Kidney (tissue), 14 donors: Measurements from ENCODE around the gene ARL15. TPM values are rescaled to one million over a fixed set of nuclear protein-coding genes. Genes with fewer than 3 reads are reported as not detected.

ENCODE experiments used
- DNase-seq, 5 donors: peaks; one replicate each; pipeline ENCODE4 v3.0.0-alpha.2; 2013 to 2020
- FAIRE-seq: peaks from 2 replicates; lab custom pipeline; 2012; peaks lifted over from hg19 to GRCh38; lab: Jason Lieb, UNC
- H3K27ac ChIP-seq, 2 donors: one replicate each; pipeline ENCODE4 v1.7.0; 2013; ENCODE audit warnings: low read depth in 2 of 2, low read length in 2 of 2, inconsistent platforms in 1 of 2
- H3K27me3 ChIP-seq: one replicate; pipeline ENCODE4 v1.7.1; 2013; ENCODE audit warnings: low read length, inconsistent platforms; ENCODE audit not compliant: control insufficient read depth, insufficient read depth
- H3K36me3 ChIP-seq, 3 donors: one replicate each; pipeline versions ENCODE4 v1.7.0 to v1.7.1; 2013; ENCODE audit warnings: low read length in 3 of 3, control low read depth in 1 of 3, inconsistent platforms in 1 of 3; ENCODE audit not compliant: insufficient read depth in 3 of 3, control insufficient read depth in 2 of 3
- H3K4me1 ChIP-seq, 3 donors: one replicate each; pipeline versions ENCODE4 v1.7.0 to v1.7.1; 2013; ENCODE audit warnings: low read length in 3 of 3, inconsistent platforms in 1 of 3, low read depth in 1 of 3; ENCODE audit not compliant: control insufficient read depth in 2 of 3, insufficient read depth in 2 of 3
- H3K4me3 ChIP-seq, 3 donors: one replicate each; pipeline versions ENCODE4 v1.7.0 to v1.8.1; 2013; ENCODE audit warnings: low read length in 3 of 3, control low read depth in 1 of 3, inconsistent platforms in 1 of 3
- H3K9ac ChIP-seq, 3 donors: one replicate each; pipeline versions ENCODE4 v1.7.0 to v1.7.1; 2013; ENCODE audit warnings: low read length in 3 of 3, control low read depth in 1 of 3, inconsistent platforms in 1 of 3
- H3K9me3 ChIP-seq, 3 donors: one replicate each; pipeline versions ENCODE4 v1.7.0 to v1.7.1; 2013; ENCODE audit warnings: low read length in 3 of 3, control low read depth in 1 of 3, inconsistent platforms in 1 of 3; ENCODE audit not compliant: control insufficient read depth in 2 of 3, insufficient read depth in 1 of 3
- intact Hi-C: fragments of 100-400 bp; cut with DNase I; formaldehyde crosslinking; loops from one replicate; pipeline ENCODE4 v1.11.1; 2022
- polyA plus RNA-seq: library from polyadenylated mRNA; stranded (reverse); fragments of 350-450 nt; fragmentation: Illumina TruSeq; extraction: RNeasy Lipid Tissue Mini Kit (QIAGEN cat#74804); gene quantifications from one replicate; pipeline ENCODE4 v1.2.3, GENCODE V29; 2014; ENCODE audit warnings: low read depth, low replicate concordance; ENCODE audit not compliant: insufficient read depth
- total RNA-seq: library from RNA; stranded (reverse); fragmentation: NEBNext Ultra II Directional; extraction: Animal tissue kit (Norgen Biotek cat#: 25700); gene quantifications from one replicate; pipeline ENCODE4 v1.2.1, GENCODE V29; 2021
- TF ChIP-seq, protein P1 (sequence below): IDR thresholded peaks from 3 replicates; pipeline ENCODE4 v1.5.1; 2012; ENCODE audit warnings: mild to moderate bottlenecking, moderate library complexity, borderline replicate concordance; ENCODE audit not compliant: insufficient read depth; ENCODE audit errors: extremely low read depth
- donor health status: control.
- donor health status: control.
- donor health status: control.
- donor health status: control.
- donor health status: control.
- donor health status: DM: yes; HTN: yes; CAD: no.
- donor health status: Normal renal cell carcinoma (clear cell type).

The ARL15 gene
- total and polyA plus RNA-seq, 2 donors from 2014 or later: 21.1 to 36.6 TPM

DNA sequence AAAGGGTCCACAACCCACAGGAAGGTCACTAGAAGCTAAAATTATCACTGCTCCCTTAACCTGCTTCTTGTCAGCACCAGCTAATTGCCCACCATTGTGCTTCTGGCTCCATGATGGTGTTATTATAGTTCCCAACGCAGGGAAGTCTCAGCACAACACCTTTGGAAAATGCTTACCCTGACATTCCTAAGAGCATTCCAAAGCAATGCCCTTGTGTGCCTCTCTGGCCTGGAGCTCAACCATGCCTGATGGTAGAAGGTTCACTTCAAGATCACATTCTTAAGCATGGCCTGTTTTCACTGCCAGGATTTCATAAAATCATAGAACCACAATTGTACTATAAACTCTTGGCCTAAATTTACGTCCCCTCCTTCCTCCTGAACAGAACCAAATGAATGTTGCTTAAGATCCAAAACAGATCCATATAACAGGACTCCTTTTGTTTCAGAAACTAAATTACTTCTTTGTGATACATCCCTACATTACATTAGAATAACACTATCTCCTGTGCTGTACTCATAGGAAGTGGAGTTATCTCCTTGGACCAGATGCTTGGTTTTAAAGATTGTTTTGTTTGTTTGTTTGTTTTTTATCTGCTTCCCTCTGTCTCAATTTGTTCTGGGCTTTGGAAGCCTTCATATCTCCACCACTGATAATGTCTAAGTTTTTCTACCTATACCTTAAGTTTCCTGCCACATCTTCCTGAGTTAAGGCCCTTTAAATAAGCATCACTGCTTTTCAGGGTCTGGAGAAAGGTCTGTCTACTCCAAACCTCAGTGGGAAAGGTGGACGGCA lies 32.1 kb downstream of the ARL15 start:
- intact Hi-C loops: no loop called here
- H3K27me3 ChIP-seq: no peaks in the 10 kb centered on the region
- no peak overlapping the region for H3K4me3 ChIP-seq
- peaks cover 0 to 19% (median 8%) of the 10 kb centered on the region in 3 donors for H3K4me1 ChIP-seq
- H3K9ac ChIP-seq: no peak overlapping the region
- no peaks in the 10 kb centered on the region for H3K36me3 ChIP-seq
- peak overlapping the region; percentile 48 to 53 for H3K27ac ChIP-seq
- TF ChIP-seq, protein P1, sequence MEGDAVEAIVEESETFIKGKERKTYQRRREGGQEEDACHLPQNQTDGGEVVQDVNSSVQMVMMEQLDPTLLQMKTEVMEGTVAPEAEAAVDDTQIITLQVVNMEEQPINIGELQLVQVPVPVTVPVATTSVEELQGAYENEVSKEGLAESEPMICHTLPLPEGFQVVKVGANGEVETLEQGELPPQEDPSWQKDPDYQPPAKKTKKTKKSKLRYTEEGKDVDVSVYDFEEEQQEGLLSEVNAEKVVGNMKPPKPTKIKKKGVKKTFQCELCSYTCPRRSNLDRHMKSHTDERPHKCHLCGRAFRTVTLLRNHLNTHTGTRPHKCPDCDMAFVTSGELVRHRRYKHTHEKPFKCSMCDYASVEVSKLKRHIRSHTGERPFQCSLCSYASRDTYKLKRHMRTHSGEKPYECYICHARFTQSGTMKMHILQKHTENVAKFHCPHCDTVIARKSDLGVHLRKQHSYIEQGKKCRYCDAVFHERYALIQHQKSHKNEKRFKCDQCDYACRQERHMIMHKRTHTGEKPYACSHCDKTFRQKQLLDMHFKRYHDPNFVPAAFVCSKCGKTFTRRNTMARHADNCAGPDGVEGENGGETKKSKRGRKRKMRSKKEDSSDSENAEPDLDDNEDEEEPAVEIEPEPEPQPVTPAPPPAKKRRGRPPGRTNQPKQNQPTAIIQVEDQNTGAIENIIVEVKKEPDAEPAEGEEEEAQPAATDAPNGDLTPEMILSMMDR: no peak
- DNase-seq: peak in 1 of 5 donors; percentile 29
- FAIRE-seq: peak; percentile 3
- no peaks in the 10 kb centered on the region for H3K9me3 ChIP-seq

DNA sequence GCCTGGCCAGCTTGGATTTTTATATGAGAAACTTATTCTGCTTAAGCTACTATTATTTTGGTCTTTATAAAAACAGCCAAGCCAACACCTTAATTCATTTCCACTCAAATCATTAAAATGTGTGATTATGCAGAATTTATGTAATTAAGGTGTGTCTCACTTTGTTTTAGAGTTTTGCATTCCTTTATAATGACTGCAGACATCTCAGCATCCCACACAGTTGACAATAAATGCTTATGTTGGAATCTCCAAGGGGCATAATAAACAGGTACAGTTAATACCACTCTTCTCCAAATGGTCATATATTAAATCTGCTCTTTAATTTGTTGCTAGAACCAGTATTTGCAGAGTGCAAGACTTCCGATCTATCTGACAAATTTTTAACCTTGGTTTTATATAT lies 34.3 kb downstream of the ARL15 start:
- no peaks in the 10 kb centered on the region for H3K27me3 ChIP-seq
- DNase-seq (no peak), FAIRE-seq (no peak)
- H3K36me3 ChIP-seq: no peaks in the 10 kb centered on the region
- H3K9me3 ChIP-seq: no peaks in the 10 kb centered on the region
- TF ChIP-seq, protein P1: no peak
- intact Hi-C loops: no loop called here
- H3K4me1 ChIP-seq: peaks cover 0 to 19% (median 14%) of the 10 kb centered on the region in 3 donors
- no peak overlapping the region for H3K9ac ChIP-seq
- no peak overlapping the region for H3K27ac ChIP-seq
- no peak overlapping the region for H3K4me3 ChIP-seq

DNA sequence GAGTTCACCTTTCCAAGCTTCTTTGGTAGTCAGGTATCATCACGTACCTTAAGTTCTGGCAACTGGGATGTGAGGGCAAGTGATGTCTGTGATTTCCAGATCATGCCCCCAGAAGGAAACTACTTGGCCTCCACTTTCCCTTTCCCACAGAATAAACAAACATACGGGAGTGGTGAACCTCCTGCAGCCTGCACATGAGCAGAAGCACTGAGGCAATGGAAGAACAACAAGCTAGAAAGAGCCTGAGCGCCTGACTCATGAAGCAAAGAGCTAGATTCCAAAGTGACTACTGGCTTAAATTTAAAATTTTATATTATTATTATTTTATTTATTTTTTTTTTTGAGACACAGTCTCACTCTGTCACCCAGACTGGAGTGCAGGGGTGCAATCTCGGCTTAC lies 35.0 kb downstream of the ARL15 start:
- DNase-seq (no peak), FAIRE-seq (no peak)
- H3K4me1 ChIP-seq: peaks cover 0 to 19% (median 14%) of the 10 kb centered on the region in 3 donors
- H3K9ac ChIP-seq: no peak overlapping the region
- H3K36me3 ChIP-seq: no peaks in the 10 kb centered on the region
- no peak overlapping the region for H3K27ac ChIP-seq
- TF ChIP-seq, protein P1: no peak
- intact Hi-C loops: no loop called here
- H3K27me3 ChIP-seq: no peaks in the 10 kb centered on the region
- H3K4me3 ChIP-seq: no peak overlapping the region
- no peaks in the 10 kb centered on the region for H3K9me3 ChIP-seq
